GM21529 (cell line): ENCODE results near the gene ARHGEF10L.

Experiments
- ATAC-seq: cut with Tn5 transposase; IDR thresholded peaks from one replicate; pipeline ENCODE4 v1.9.1; 2021; ENCODE audit not compliant: unreplicated experiment

Gene ARHGEF10L

GRCh38 chr1:17696417-17697301 lies 157.2 kb downstream of the ARHGEF10L start:
- ATAC-seq = no peak

GRCh38 chr1:17697458-17697857 lies 158.0 kb downstream of the ARHGEF10L start:
- no peak for ATAC-seq

GRCh38 chr1:17699581-17699980 lies 160.1 kb downstream of the ARHGEF10L start:
- no peak for ATAC-seq

- no peak for ATAC-seq
These were observed 161.7 kb downstream of the ARHGEF10L start for GRCh38 chr1:17700945-17701810.

- no peak for ATAC-seq
These were observed 164.7 kb downstream of the ARHGEF10L start for GRCh38 chr1:17704176-17704575.

- no peak for ATAC-seq
These were observed 166.9 kb downstream of the ARHGEF10L start for GRCh38 chr1:17706445-17706844.

GRCh38 chr1:17709981-17710380 lies 170.5 kb downstream of the ARHGEF10L start:
- ATAC-seq = no peak

- ATAC-seq = no peak
These were observed 171.5 kb downstream of the ARHGEF10L start for GRCh38 chr1:17710889-17711576.

- ATAC-seq = no peak
These were observed 172.0 kb downstream of the ARHGEF10L start for GRCh38 chr1:17711577-17711910.

GRCh38 chr1:17711941-17712340 lies 172.4 kb downstream of the ARHGEF10L start:
- ATAC-seq = no peak

GRCh38 chr1:17713993-17714392 lies 174.5 kb downstream of the ARHGEF10L start:
- no peak for ATAC-seq

GRCh38 chr1:17717594-17718535 lies 178.4 kb downstream of the ARHGEF10L start:
- ATAC-seq = no peak

GRCh38 chr1:17719874-17720273 lies 180.4 kb downstream of the ARHGEF10L start:
- ATAC-seq = no peak

GRCh38 chr1:17721444-17721843 lies 181.9 kb downstream of the ARHGEF10L start:
- no peak for ATAC-seq

- ATAC-seq = no peak
These were observed 184.2 kb downstream of the ARHGEF10L start for GRCh38 chr1:17723684-17724083.

GRCh38 chr1:17724150-17724549 lies 184.7 kb downstream of the ARHGEF10L start:
- no peak for ATAC-seq

GRCh38 chr1:17725084-17725719 lies 185.7 kb downstream of the ARHGEF10L start:
- no peak for ATAC-seq

- no peak for ATAC-seq
These were observed 186.5 kb downstream of the ARHGEF10L start for GRCh38 chr1:17725811-17726582.

GRCh38 chr1:17728123-17728712 lies 188.7 kb downstream of the ARHGEF10L start:
- no peak for ATAC-seq
